ENCODE results near the gene FGFBP3.

The FGFBP3 gene

GRCh38 chr10:91856637-91857036, 52.6 kb downstream of the FGFBP3 start:
- DNase-seq (ENCODE audit: low read depth, low spot score) = peak; percentile 22
